Measurements from ENCODE around the gene FMNL2. TPM values are rescaled to one million over a fixed set of nuclear protein-coding genes. Genes with fewer than 3 reads are reported as not detected.

Gene FMNL2
- total and polyA plus RNA-seq, 4 donors, result 1.5 to 9.3 (median 5.1) TPM

DNA sequence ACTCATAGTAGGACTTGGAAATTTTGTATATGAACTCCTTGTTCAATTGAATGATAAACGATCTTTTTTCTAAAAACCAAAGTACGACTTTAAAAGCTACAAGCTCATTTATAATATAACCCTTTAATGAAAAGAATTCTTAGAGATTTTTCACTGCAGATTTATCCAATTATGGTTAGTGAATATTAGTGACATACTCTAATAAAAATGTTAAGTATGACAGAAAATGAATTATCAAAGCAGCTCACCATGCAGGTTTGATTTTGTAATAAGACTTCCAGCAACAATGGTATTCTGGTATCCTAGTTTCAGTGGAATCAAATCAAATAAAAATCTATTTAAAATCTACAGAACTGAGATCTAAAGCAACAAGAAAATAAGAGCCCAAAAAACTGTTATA is 343.8 kb downstream of the FMNL2 start:
- peaks cover 4 to 40% (median 31%) of the 10 kb centered on the region in 4 donors for H3K36me3 ChIP-seq (ENCODE audit: control insufficient read depth in 4 of 4, insufficient read depth in 3 of 4, low read depth in 1 of 4, low read length in 3 of 4)
- WGBS, result 87% methylated on average over 2 of the region's 2 CpGs

More for the DNA sequence above, 343.8 kb downstream of the FMNL2 start:
- no peak overlapping the region for H3K9ac ChIP-seq (ENCODE audit: low read depth in 1 of 2, low read length in 2 of 2)
- no peaks in the 10 kb centered on the region for H3K9me3 ChIP-seq (ENCODE audit: control insufficient read depth in 4 of 4, low read length in 3 of 4)
- H3K4me1 ChIP-seq (ENCODE audit: control insufficient read depth in 4 of 4, insufficient read depth in 4 of 4, low read length in 3 of 4), result no peaks in the 10 kb centered on the region
- TF ChIP-seq HNF4A (conservative IDR thresholded peaks at IDR 0.05) (no peak), TAF1 (conservative IDR thresholded peaks at IDR 0.05) (no peak), FOXA1 (IDR thresholded peaks at IDR 0.05) (no peak), HNF4G (IDR thresholded peaks at IDR 0.05) (no peak), EGR1 (IDR thresholded peaks at IDR 0.05; ENCODE audit: low read depth in 2 of 2) (no peak), RAD21 (IDR thresholded peaks at IDR 0.05) (no peak), FOXA2 (IDR thresholded peaks at IDR 0.05) (no peak), SP1 (IDR thresholded peaks at IDR 0.05) (no peak), GABPA (IDR thresholded peaks at IDR 0.05 in 1 of 2, conservative IDR thresholded peaks at IDR 0.05 in 1 of 2) (no peak), RXRA (IDR thresholded peaks at IDR 0.05) (no peak), JUND (IDR thresholded peaks at IDR 0.05) (no peak), NR2F2 (IDR thresholded peaks at IDR 0.05) (no peak), YY1 (IDR thresholded peaks at IDR 0.05) (no peak)
- TF ChIP-seq, protein P1, sequence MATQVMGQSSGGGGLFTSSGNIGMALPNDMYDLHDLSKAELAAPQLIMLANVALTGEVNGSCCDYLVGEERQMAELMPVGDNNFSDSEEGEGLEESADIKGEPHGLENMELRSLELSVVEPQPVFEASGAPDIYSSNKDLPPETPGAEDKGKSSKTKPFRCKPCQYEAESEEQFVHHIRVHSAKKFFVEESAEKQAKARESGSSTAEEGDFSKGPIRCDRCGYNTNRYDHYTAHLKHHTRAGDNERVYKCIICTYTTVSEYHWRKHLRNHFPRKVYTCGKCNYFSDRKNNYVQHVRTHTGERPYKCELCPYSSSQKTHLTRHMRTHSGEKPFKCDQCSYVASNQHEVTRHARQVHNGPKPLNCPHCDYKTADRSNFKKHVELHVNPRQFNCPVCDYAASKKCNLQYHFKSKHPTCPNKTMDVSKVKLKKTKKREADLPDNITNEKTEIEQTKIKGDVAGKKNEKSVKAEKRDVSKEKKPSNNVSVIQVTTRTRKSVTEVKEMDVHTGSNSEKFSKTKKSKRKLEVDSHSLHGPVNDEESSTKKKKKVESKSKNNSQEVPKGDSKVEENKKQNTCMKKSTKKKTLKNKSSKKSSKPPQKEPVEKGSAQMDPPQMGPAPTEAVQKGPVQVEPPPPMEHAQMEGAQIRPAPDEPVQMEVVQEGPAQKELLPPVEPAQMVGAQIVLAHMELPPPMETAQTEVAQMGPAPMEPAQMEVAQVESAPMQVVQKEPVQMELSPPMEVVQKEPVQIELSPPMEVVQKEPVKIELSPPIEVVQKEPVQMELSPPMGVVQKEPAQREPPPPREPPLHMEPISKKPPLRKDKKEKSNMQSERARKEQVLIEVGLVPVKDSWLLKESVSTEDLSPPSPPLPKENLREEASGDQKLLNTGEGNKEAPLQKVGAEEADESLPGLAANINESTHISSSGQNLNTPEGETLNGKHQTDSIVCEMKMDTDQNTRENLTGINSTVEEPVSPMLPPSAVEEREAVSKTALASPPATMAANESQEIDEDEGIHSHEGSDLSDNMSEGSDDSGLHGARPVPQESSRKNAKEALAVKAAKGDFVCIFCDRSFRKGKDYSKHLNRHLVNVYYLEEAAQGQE (IDR thresholded peaks at IDR 0.05), result no peak
- TF ChIP-seq, protein P2, sequence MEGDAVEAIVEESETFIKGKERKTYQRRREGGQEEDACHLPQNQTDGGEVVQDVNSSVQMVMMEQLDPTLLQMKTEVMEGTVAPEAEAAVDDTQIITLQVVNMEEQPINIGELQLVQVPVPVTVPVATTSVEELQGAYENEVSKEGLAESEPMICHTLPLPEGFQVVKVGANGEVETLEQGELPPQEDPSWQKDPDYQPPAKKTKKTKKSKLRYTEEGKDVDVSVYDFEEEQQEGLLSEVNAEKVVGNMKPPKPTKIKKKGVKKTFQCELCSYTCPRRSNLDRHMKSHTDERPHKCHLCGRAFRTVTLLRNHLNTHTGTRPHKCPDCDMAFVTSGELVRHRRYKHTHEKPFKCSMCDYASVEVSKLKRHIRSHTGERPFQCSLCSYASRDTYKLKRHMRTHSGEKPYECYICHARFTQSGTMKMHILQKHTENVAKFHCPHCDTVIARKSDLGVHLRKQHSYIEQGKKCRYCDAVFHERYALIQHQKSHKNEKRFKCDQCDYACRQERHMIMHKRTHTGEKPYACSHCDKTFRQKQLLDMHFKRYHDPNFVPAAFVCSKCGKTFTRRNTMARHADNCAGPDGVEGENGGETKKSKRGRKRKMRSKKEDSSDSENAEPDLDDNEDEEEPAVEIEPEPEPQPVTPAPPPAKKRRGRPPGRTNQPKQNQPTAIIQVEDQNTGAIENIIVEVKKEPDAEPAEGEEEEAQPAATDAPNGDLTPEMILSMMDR (IDR thresholded peaks at IDR 0.05; ENCODE audit: low read depth, low read length, missing input control), result no peak
- TF ChIP-seq, protein P3, sequence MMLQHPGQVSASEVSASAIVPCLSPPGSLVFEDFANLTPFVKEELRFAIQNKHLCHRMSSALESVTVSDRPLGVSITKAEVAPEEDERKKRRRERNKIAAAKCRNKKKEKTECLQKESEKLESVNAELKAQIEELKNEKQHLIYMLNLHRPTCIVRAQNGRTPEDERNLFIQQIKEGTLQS (IDR thresholded peaks at IDR 0.05), result no peak
- TF ChIP-seq, protein P4, sequence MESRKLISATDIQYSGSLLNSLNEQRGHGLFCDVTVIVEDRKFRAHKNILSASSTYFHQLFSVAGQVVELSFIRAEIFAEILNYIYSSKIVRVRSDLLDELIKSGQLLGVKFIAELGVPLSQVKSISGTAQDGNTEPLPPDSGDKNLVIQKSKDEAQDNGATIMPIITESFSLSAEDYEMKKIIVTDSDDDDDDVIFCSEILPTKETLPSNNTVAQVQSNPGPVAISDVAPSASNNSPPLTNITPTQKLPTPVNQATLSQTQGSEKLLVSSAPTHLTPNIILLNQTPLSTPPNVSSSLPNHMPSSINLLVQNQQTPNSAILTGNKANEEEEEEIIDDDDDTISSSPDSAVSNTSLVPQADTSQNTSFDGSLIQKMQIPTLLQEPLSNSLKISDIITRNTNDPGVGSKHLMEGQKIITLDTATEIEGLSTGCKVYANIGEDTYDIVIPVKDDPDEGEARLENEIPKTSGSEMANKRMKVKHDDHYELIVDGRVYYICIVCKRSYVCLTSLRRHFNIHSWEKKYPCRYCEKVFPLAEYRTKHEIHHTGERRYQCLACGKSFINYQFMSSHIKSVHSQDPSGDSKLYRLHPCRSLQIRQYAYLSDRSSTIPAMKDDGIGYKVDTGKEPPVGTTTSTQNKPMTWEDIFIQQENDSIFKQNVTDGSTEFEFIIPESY (IDR thresholded peaks at IDR 0.05), result no peak
- TF ChIP-seq, protein P5, sequence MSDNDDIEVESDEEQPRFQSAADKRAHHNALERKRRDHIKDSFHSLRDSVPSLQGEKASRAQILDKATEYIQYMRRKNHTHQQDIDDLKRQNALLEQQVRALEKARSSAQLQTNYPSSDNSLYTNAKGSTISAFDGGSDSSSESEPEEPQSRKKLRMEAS (IDR thresholded peaks at IDR 0.05), result no peak
- H3K27ac ChIP-seq (ENCODE audit: low read depth in 1 of 2, low read length in 2 of 2), result no peak overlapping the region
- DNase-seq (ENCODE audit: low spot score), result no peak
- H3K27me3 ChIP-seq (ENCODE audit: control insufficient read depth in 4 of 4, insufficient read depth in 4 of 4, low read length in 3 of 4), result no peaks in the 10 kb centered on the region
- H3K4me3 ChIP-seq (ENCODE audit: low read depth in 1 of 3, low read length in 3 of 3), result no peak overlapping the region
